ENCODE results near the gene SLC25A45.

- TF ChIP-seq CTCF (IDR thresholded peaks at IDR 0.05) (no peak), POLR2A (IDR thresholded peaks at IDR 0.05) (no peak)
Observed at GRCh38 chr11:65334696-65335295, 47.6 kb downstream of the SLC25A45 start.

All from vagina (tissue), 2 donors.